ENCODE data around the gene AHCTF1.

- TF ChIP-seq CTCF (conservative IDR thresholded peaks at IDR 0.05 in 1 of 2, IDR thresholded peaks at IDR 0.05 in 1 of 2; ENCODE audit: low read depth in 1 of 2, low read length in 2 of 2) = no peak
- no peak for TF ChIP-seq EZH2 (IDR thresholded peaks at IDR 0.05; ENCODE audit: low read length, missing control alignments)
Observed at GRCh38 chr1:246888522-246888921, 43.2 kb downstream of the AHCTF1 start.
